ENCODE results near the gene TMEM178B. TPM values are rescaled to one million over a fixed set of nuclear protein-coding genes. Genes with fewer than 3 reads are reported as not detected.

Gene TMEM178B
- total RNA-seq, 1 experiment from 2014 or later: 0.39 TPM

- in situ Hi-C loops (cut with HindIII; ENCODE audit: low pct_unique_long_range_greater_than_20kb, low sequenced_read_pairs) (no loop called here), intact Hi-C loops (cut with micrococcal nuclease; ENCODE audit: unreplicated experiment) (no loop called here)
- ATAC-seq (no peak), DNase-seq (ENCODE audit: low read depth, low spot score) (no peak)
- H3K9me3 ChIP-seq (ENCODE audit: control insufficient read depth, insufficient read depth, low read depth, low read length): no peaks in the 10 kb centered on the region
- no peaks in the 10 kb centered on the region for H3K36me3 ChIP-seq (ENCODE audit: control insufficient read depth, insufficient read depth, low read length)
- no peak overlapping the region for H3K4me3 ChIP-seq (ENCODE audit: low read depth in 2 of 2, low read length in 2 of 2)
- H3K27me3 ChIP-seq (ENCODE audit: control insufficient read depth, insufficient read depth, low read length): no peaks in the 10 kb centered on the region; the same call in 1 of the 2 replicates
- POLR2A ChIA-PET: no interaction called here
- no peak overlapping the region for H3K27ac ChIP-seq (ENCODE audit: low read length)
- H3K4me1 ChIP-seq (ENCODE audit: control insufficient read depth, insufficient read depth, low read length): no peaks in the 10 kb centered on the region
- CTCF ChIA-PET: no interaction called here
- TF ChIP-seq, protein P1, sequence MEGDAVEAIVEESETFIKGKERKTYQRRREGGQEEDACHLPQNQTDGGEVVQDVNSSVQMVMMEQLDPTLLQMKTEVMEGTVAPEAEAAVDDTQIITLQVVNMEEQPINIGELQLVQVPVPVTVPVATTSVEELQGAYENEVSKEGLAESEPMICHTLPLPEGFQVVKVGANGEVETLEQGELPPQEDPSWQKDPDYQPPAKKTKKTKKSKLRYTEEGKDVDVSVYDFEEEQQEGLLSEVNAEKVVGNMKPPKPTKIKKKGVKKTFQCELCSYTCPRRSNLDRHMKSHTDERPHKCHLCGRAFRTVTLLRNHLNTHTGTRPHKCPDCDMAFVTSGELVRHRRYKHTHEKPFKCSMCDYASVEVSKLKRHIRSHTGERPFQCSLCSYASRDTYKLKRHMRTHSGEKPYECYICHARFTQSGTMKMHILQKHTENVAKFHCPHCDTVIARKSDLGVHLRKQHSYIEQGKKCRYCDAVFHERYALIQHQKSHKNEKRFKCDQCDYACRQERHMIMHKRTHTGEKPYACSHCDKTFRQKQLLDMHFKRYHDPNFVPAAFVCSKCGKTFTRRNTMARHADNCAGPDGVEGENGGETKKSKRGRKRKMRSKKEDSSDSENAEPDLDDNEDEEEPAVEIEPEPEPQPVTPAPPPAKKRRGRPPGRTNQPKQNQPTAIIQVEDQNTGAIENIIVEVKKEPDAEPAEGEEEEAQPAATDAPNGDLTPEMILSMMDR (IDR thresholded peaks at IDR 0.05): no peak
- TF ChIP-seq TCF7L2 (IDR thresholded peaks at IDR 0.05; ENCODE audit: low read depth, low read length) (no peak), POLR2AphosphoS5 (IDR thresholded peaks at IDR 0.05; ENCODE audit: low read depth, low read length) (no peak), SIN3A (IDR thresholded peaks at IDR 0.05; ENCODE audit: borderline replicate concordance, insufficient read depth, low read depth, low read length) (no peak)
- TF ChIP-seq, protein P2, sequence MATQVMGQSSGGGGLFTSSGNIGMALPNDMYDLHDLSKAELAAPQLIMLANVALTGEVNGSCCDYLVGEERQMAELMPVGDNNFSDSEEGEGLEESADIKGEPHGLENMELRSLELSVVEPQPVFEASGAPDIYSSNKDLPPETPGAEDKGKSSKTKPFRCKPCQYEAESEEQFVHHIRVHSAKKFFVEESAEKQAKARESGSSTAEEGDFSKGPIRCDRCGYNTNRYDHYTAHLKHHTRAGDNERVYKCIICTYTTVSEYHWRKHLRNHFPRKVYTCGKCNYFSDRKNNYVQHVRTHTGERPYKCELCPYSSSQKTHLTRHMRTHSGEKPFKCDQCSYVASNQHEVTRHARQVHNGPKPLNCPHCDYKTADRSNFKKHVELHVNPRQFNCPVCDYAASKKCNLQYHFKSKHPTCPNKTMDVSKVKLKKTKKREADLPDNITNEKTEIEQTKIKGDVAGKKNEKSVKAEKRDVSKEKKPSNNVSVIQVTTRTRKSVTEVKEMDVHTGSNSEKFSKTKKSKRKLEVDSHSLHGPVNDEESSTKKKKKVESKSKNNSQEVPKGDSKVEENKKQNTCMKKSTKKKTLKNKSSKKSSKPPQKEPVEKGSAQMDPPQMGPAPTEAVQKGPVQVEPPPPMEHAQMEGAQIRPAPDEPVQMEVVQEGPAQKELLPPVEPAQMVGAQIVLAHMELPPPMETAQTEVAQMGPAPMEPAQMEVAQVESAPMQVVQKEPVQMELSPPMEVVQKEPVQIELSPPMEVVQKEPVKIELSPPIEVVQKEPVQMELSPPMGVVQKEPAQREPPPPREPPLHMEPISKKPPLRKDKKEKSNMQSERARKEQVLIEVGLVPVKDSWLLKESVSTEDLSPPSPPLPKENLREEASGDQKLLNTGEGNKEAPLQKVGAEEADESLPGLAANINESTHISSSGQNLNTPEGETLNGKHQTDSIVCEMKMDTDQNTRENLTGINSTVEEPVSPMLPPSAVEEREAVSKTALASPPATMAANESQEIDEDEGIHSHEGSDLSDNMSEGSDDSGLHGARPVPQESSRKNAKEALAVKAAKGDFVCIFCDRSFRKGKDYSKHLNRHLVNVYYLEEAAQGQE (IDR thresholded peaks at IDR 0.05; ENCODE audit: insufficient read depth in 1 of 2, low read depth in 2 of 2, low read length in 1 of 2): no peak
- BruUV-seq (replicated peaks): no TSS peak
Measured at GRCh38 chr7:141462958-141463357, 389.1 kb downstream of the TMEM178B start.

DNA sequence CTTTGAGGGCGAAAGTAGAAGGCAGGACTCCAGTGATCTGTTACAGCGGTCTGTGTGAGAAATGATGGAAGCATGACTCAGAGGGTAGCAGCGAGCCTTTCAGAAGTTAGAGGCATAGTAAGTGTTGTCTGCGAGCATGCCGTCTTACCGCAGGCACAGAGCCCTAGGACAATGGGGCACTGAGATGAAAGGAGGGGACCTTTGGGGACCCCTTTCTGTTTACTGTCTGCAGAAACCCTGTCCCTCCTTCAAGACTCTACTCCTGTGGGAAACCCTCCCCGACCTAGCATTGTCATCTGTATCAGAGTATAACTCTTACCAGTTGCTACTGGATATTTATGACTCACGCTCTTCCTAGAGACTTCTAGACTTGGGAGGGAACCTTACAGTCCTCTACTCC is 390.1 kb downstream of the TMEM178B start:
- intact Hi-C loops (cut with micrococcal nuclease; ENCODE audit: unreplicated experiment) (no loop called here), in situ Hi-C loops (cut with HindIII; ENCODE audit: low pct_unique_long_range_greater_than_20kb, low sequenced_read_pairs) (no loop called here)
- CTCF ChIA-PET: no interaction called here
- TF ChIP-seq, protein P1 (IDR thresholded peaks at IDR 0.05): no peak
- TF ChIP-seq, protein P2 (IDR thresholded peaks at IDR 0.05; ENCODE audit: insufficient read depth in 1 of 2, low read depth in 2 of 2, low read length in 1 of 2): no peak
- TF ChIP-seq TCF7L2 (IDR thresholded peaks at IDR 0.05; ENCODE audit: low read depth, low read length): no peak
- TF ChIP-seq POLR2AphosphoS5 (IDR thresholded peaks at IDR 0.05; ENCODE audit: low read depth, low read length): no peak
- TF ChIP-seq SIN3A (IDR thresholded peaks at IDR 0.05; ENCODE audit: borderline replicate concordance, insufficient read depth, low read depth, low read length): no peak
- H3K4me3 ChIP-seq (ENCODE audit: low read depth in 2 of 2, low read length in 2 of 2): no peak overlapping the region
- BruUV-seq (replicated peaks): no TSS peak
- no peaks in the 10 kb centered on the region; the same call in 1 of the 2 replicates for H3K27me3 ChIP-seq (ENCODE audit: control insufficient read depth, insufficient read depth, low read length)
- no peaks in the 10 kb centered on the region for H3K4me1 ChIP-seq (ENCODE audit: control insufficient read depth, insufficient read depth, low read length)
- no peaks in the 10 kb centered on the region for H3K9me3 ChIP-seq (ENCODE audit: control insufficient read depth, insufficient read depth, low read depth, low read length)
- no peaks in the 10 kb centered on the region for H3K36me3 ChIP-seq (ENCODE audit: control insufficient read depth, insufficient read depth, low read length)
- POLR2A ChIA-PET: no interaction called here
- no peak for ATAC-seq
- DNase-seq (ENCODE audit: low read depth, low spot score): no peak
- H3K27ac ChIP-seq (ENCODE audit: low read length): no peak overlapping the region

Data from Panc1 (cell line).